Activated T-cell treated with anti-CD3 and anti-CD28 coated beads for 4 hours (primary cell): ENCODE measurements around the gene CXCL14.
A peak's percentile ranks its signal among the peaks of the same experiment; 100 is the strongest.

Experiments used
- DNase-seq: peaks from one replicate; pipeline ENCODE4 v3.0.0-alpha.2; 2020

CXCL14 gene

GRCh38 chr5:135566422-135567400 is 12.1 kb downstream of the CXCL14 start:
- DNase-seq = no peak

- peak; percentile 61 for DNase-seq
Observed at GRCh38 chr5:135565725-135566421, 12.9 kb downstream of the CXCL14 start.

GRCh38 chr5:135565266-135565665 is 13.5 kb downstream of the CXCL14 start:
- DNase-seq = no peak

GRCh38 chr5:135564331-135564730 is 14.5 kb downstream of the CXCL14 start:
- DNase-seq = no peak

GRCh38 chr5:135561266-135561665 is 17.5 kb downstream of the CXCL14 start:
- DNase-seq = no peak

- DNase-seq = peak; percentile 32
Observed at GRCh38 chr5:135560858-135561257, 17.9 kb downstream of the CXCL14 start.

GRCh38 chr5:135559354-135559753 is 19.4 kb downstream of the CXCL14 start:
- DNase-seq = no peak

GRCh38 chr5:135557076-135557838 is 21.5 kb downstream of the CXCL14 start:
- DNase-seq = no peak

GRCh38 chr5:135556620-135557019 is 22.2 kb downstream of the CXCL14 start:
- DNase-seq = no peak

GRCh38 chr5:135555530-135555929 is 23.3 kb downstream of the CXCL14 start:
- DNase-seq = no peak

- no peak for DNase-seq
Observed at GRCh38 chr5:135553688-135554462, 24.9 kb downstream of the CXCL14 start.

- DNase-seq = peak; percentile 26
Observed at GRCh38 chr5:135551593-135552447, 27.0 kb downstream of the CXCL14 start.

- no peak for DNase-seq
Observed at GRCh38 chr5:135549413-135549812, 29.4 kb downstream of the CXCL14 start.

- DNase-seq = no peak
Observed at GRCh38 chr5:135547590-135548254, 31.1 kb downstream of the CXCL14 start.

GRCh38 chr5:135546912-135547311 is 31.9 kb downstream of the CXCL14 start:
- DNase-seq = no peak

GRCh38 chr5:135546101-135546500 is 32.7 kb downstream of the CXCL14 start:
- DNase-seq = no peak

GRCh38 chr5:135545099-135545498 is 33.7 kb downstream of the CXCL14 start:
- no peak for DNase-seq

GRCh38 chr5:135543485-135544304 is 35.1 kb downstream of the CXCL14 start:
- DNase-seq = no peak

GRCh38 chr5:135543001-135543484 is 35.7 kb downstream of the CXCL14 start:
- no peak for DNase-seq
